HCT116 (cell line): ENCODE measurements around the gene PACRG. TPM values are rescaled to one million over a fixed set of nuclear protein-coding genes. Genes with fewer than 3 reads are reported as not detected.

Experiments used
- ATAC-seq: fragments of 200-7000 bp; cut with Tn5 transposase; 2 replicates; pipeline ENCODE4 v1.9.1; 2020; ENCODE audit warnings: mild to moderate bottlenecking, moderate library complexity
- BruUV-seq: library from RNA; stranded (reverse); fragments of 400-500 nt; replicated peaks from 2 replicates; lab custom pipeline; 2021; lab: Mats Ljungman, UMichigan
- CTCF ChIA-PET: fragments of 300-600 bp; sonication (Branson Sonifier 250); formaldehyde crosslinking; loops from one replicate; lab custom pipeline; 2021; ENCODE audit warnings: antibody characterized with exemption; lab: Charles Lee
- POLR2A ChIA-PET: fragments of 300-600, 350-600 bp; sonication (Branson Sonifier 250); formaldehyde crosslinking; loops from one replicate; lab custom pipeline; 2021; ENCODE audit warnings: antibody characterized with exemption; lab: Charles Lee
- RAD21 ChIA-PET, 2 experiments: fragments of 300-600 bp; sonication (Branson Sonifier 250); formaldehyde crosslinking; loops; one replicate each; lab custom pipeline; 2023; ENCODE audit warnings: low total read pairs in 2 of 2; ENCODE audit not compliant: uncharacterized antibody in 2 of 2, unreplicated experiment in 2 of 2, low non-redundant PET in 1 of 2; lab: Charles Lee
- DNase-seq: peaks from one replicate; pipeline ENCODE4 v3.0.0-alpha.2; 2010; ENCODE audit warnings: low read depth, low spot score
- H2AFZ ChIP-seq: fragments of 200-600 bp; shearing (Covaris generic), sonication (generic); 2 replicates; pipeline ENCODE4 v1.6.1; 2017; ENCODE audit warnings: low read depth, mixed run types, mixed read lengths, antibody characterized with exemption, low read length; ENCODE audit not compliant: poor library complexity, severe bottlenecking
- H3K27ac ChIP-seq: 2 replicates; pipeline ENCODE4 v1.5.1; 2012; ENCODE audit warnings: low read depth, low read length
- H3K27me3 ChIP-seq: fragments of 200-600 bp; sonication (generic); 2 replicates; pipeline ENCODE4 v1.6.1; 2016; ENCODE audit warnings: mixed run types, low read length, mixed read lengths; ENCODE audit not compliant: insufficient read depth
- H3K36me3 ChIP-seq, 2 experiments: fragments of 200-500 bp in 1 of 2; fragments of 200-600 bp in 1 of 2; sonication (Bioruptor generic) in 1 of 2; sonication (generic) in 1 of 2; 2 replicates each; pipeline versions ENCODE4 v1.5.1 to v1.6.1; 2014 to 2016; ENCODE audit warnings: low read length in 2 of 2, inconsistent platforms in 1 of 2, mixed read lengths in 1 of 2, mixed run types in 1 of 2; ENCODE audit not compliant: insufficient read depth in 2 of 2, control insufficient read depth in 1 of 2
- H3K4me1 ChIP-seq, 2 experiments: fragments of 200-600 bp in 1 of 2; sonication (generic) in 1 of 2; 2 replicates each; pipeline versions ENCODE4 v1.5.1 to v1.6.1; 2012 to 2017; ENCODE audit warnings: low read length in 2 of 2, inconsistent platforms in 1 of 2, mild to moderate bottlenecking in 1 of 2, mixed read lengths in 1 of 2, mixed run types in 1 of 2, moderate library complexity in 1 of 2; ENCODE audit not compliant: insufficient read depth in 2 of 2, control insufficient read depth in 1 of 2
- H3K4me2 ChIP-seq: fragments of 200-600 bp; sonication (generic); 2 replicates; pipeline ENCODE4 v1.6.1; 2017; ENCODE audit warnings: mixed run types, low read length, mixed read lengths
- H3K4me3 ChIP-seq, 2 experiments: fragments of 200-600 bp in 1 of 2; sonication (generic) in 1 of 2; replicated peaks in 1 of 2; 2 replicates each; pipeline ENCODE4 v1.5.1; 2011 to 2016; ENCODE audit warnings: low read length in 2 of 2, control low read depth in 1 of 2, low read depth in 1 of 2, mild to moderate bottlenecking in 1 of 2, mixed read lengths in 1 of 2, mixed run types in 1 of 2
- H3K79me2 ChIP-seq: fragments of 200-600 bp; sonication (generic); 2 replicates; pipeline ENCODE4 v1.6.1; 2017; ENCODE audit warnings: mild to moderate bottlenecking, mixed run types, low read length, moderate library complexity, mixed read lengths; ENCODE audit not compliant: insufficient read depth
- H3K9ac ChIP-seq: fragments of 200-600 bp; sonication (generic); 2 replicates; pipeline ENCODE4 v1.6.1; 2016; ENCODE audit warnings: low read length, mixed read lengths
- H3K9me2 ChIP-seq: fragments of 200-600 bp; sonication (generic), shearing (Covaris generic); 2 replicates; pipeline ENCODE4 v1.6.1; 2017; ENCODE audit warnings: mixed run types, mild to moderate bottlenecking, moderate library complexity; ENCODE audit not compliant: insufficient read depth
- H3K9me3 ChIP-seq, 2 experiments: fragments of 200-500 bp in 1 of 2; fragments of 200-600 bp in 1 of 2; sonication (Bioruptor generic) in 1 of 2; sonication (generic) in 1 of 2; 2 replicates each; pipeline ENCODE4 v1.6.1; 2014 to 2017; ENCODE audit warnings: low read length in 2 of 2, mixed read lengths in 2 of 2, inconsistent platforms in 1 of 2, low read depth in 1 of 2, mild to moderate bottlenecking in 1 of 2, mixed run types in 1 of 2, moderate library complexity in 1 of 2; ENCODE audit not compliant: control insufficient read depth in 1 of 2, insufficient read depth in 1 of 2
- H4K20me1 ChIP-seq: fragments of 200-600 bp; sonication (generic), shearing (Covaris generic); 2 replicates; pipeline ENCODE4 v1.6.1; 2017; ENCODE audit warnings: mixed run types, mild to moderate bottlenecking, moderate library complexity; ENCODE audit not compliant: insufficient read depth
- CBX3 ChIP-seq: IDR thresholded peaks from 2 replicates; pipeline ENCODE4 v1.6.1; 2012; ENCODE audit warnings: low read depth
- CEBPB ChIP-seq: IDR thresholded peaks from 2 replicates; pipeline ENCODE4 v1.6.1; 2012; ENCODE audit warnings: low read depth
- EGR1 ChIP-seq: IDR thresholded peaks from 2 replicates; pipeline ENCODE4 v1.6.1; 2012; ENCODE audit warnings: low read depth
- EZH2 ChIP-seq: fragments of 200-600 bp; sonication (generic); IDR thresholded peaks from 2 replicates; pipeline ENCODE4 v1.6.1; 2017; ENCODE audit warnings: antibody characterized with exemption, mixed run types
- EZH2phosphoT487 ChIP-seq: fragments of 200-600 bp; IDR thresholded peaks from 2 replicates; pipeline ENCODE4 v1.6.1; 2018; ENCODE audit warnings: antibody characterized with exemption, borderline replicate concordance
- FOSL1 ChIP-seq: IDR thresholded peaks from 2 replicates; pipeline ENCODE4 v1.6.1; 2012; ENCODE audit warnings: low read depth
- POLR2A ChIP-seq: IDR thresholded peaks from 2 replicates; pipeline ENCODE4 v1.7.0; 2011; ENCODE audit warnings: borderline replicate concordance; ENCODE audit not compliant: insufficient read depth, insufficient read length; ENCODE audit errors: extremely low read depth
- RAD21 ChIP-seq: IDR thresholded peaks from 2 replicates; pipeline ENCODE4 v1.6.1; 2012; ENCODE audit warnings: low read depth, mild to moderate bottlenecking
- SIN3A ChIP-seq: IDR thresholded peaks from 2 replicates; pipeline ENCODE4 v1.6.1; 2012; ENCODE audit warnings: low read depth
- TCF7L2 ChIP-seq: IDR thresholded peaks from 2 replicates; pipeline ENCODE4 v1.7.0; 2011; ENCODE audit warnings: borderline replicate concordance, inconsistent platforms; ENCODE audit not compliant: insufficient read depth, insufficient read length; ENCODE audit errors: extremely low read depth
- YY1 ChIP-seq: IDR thresholded peaks from 2 replicates; pipeline ENCODE4 v1.6.1; 2011; ENCODE audit warnings: low read length, low read depth, moderate library complexity, mild to moderate bottlenecking; ENCODE audit not compliant: insufficient replicate concordance; ENCODE audit errors: extremely low read depth
- ZBTB33 ChIP-seq: IDR thresholded peaks from 2 replicates; pipeline ENCODE4 v1.6.1; 2011; ENCODE audit warnings: mild to moderate bottlenecking, low read length, moderate library complexity; ENCODE audit not compliant: insufficient replicate concordance; ENCODE audit errors: extremely low read depth
- ZFX ChIP-seq: fragments of 450-650 bp; IDR thresholded peaks from 2 replicates; pipeline ENCODE4 v1.6.1; 2017
- ZNF274 ChIP-seq: fragments of 200-500 bp; sonication (Bioruptor generic); IDR thresholded peaks from 2 replicates; pipeline ENCODE4 v1.6.1; 2014; ENCODE audit warnings: mild to moderate bottlenecking, low read depth, low read length, inconsistent platforms
- intact Hi-C: fragments of 100-400 bp; cut with micrococcal nuclease; formaldehyde crosslinking; loops from 2 replicates; pipeline ENCODE4 v1.10.0; 2022
- total RNA-seq: library from RNA; stranded (reverse); gene quantifications from one replicate; pipeline ENCODE4 v1.2.1, GENCODE V29; 2021; ENCODE audit not compliant: unreplicated experiment

The PACRG gene
- total RNA-seq, 1 experiment from 2014 or later, result 0.71 TPM

GRCh38 chr6:163152701-163153100, 424.9 kb downstream of the PACRG start:
- BruUV-seq, result no TSS peak
- Histone ChIP-seq H3K27me3 (no peaks in the 10 kb centered on the region), H3K4me2 (no peak overlapping the region), H2AFZ (no peak overlapping the region), H3K9me3 (peaks cover 0 to 3% of the 10 kb centered on the region in 2 experiments; a peak in 2 of 4 replicates), H3K4me1 (no peaks in the 10 kb centered on the region), H4K20me1 (no peaks in the 10 kb centered on the region), H3K9ac (no peak overlapping the region), H3K27ac (no peak overlapping the region), H3K36me3 (no peaks in the 10 kb centered on the region), H3K79me2 (no peaks in the 10 kb centered on the region), H3K4me3 (no peak overlapping the region), H3K9me2 (no peaks in the 10 kb centered on the region)
- CTCF ChIA-PET, result no interaction called here
- TF ChIP-seq TCF7L2 (no peak), POLR2A (no peak), ZFX (no peak), EZH2phosphoT487 (no peak)
- POLR2A ChIA-PET, result no interaction called here
- intact Hi-C loops, result no loop called here
- DNase-seq (no peak), ATAC-seq (no peak)
- RAD21 ChIA-PET, result no interaction called here

GRCh38 chr6:163159110-163159509, 431.3 kb downstream of the PACRG start:
- RAD21 ChIA-PET, result no interaction called here
- Histone ChIP-seq H3K4me1 (no peaks in the 10 kb centered on the region), H3K4me2 (no peak overlapping the region), H3K9me2 (no peaks in the 10 kb centered on the region), H3K9me3 (no peaks in the 10 kb centered on the region), H2AFZ (no peak overlapping the region), H4K20me1 (no peaks in the 10 kb centered on the region), H3K4me3 (no peak overlapping the region), H3K27ac (no peak overlapping the region), H3K36me3 (no peaks in the 10 kb centered on the region), H3K27me3 (no peaks in the 10 kb centered on the region), H3K9ac (no peak overlapping the region), H3K79me2 (no peaks in the 10 kb centered on the region)
- DNase-seq (no peak), ATAC-seq (no peak)
- no TSS peak for BruUV-seq
- POLR2A ChIA-PET, result no interaction called here
- intact Hi-C loops, result no loop called here
- TF ChIP-seq ZBTB33 (no peak), ZFX (no peak), FOSL1 (no peak), POLR2A (no peak), ZNF274 (no peak), YY1 (no peak), RAD21 (no peak), EZH2 (no peak), EGR1 (no peak), EZH2phosphoT487 (no peak), SIN3A (no peak), CEBPB (no peak), CBX3 (no peak)
- CTCF ChIA-PET, result interaction anchor here (1.0 kb wide), 1 partner anchor 9 kb away, joined by 4 read pairs; no protein-coding TSS in a partner anchor
